NCI-H446 treated with DMSO at 0.1 percent for 48 hours (cell line): ENCODE data around the gene CACNA1D.

Experiments used
- DNase-seq: peaks from one replicate; lab custom pipeline; 2025; lab: John Stamatoyannopoulos, UW

CACNA1D gene

GRCh38 chr3:53577506-53577905 is 83.1 kb downstream of the CACNA1D start:
- no peak for DNase-seq

GRCh38 chr3:53579636-53580035 is 85.2 kb downstream of the CACNA1D start:
- DNase-seq, result no peak

- no peak for DNase-seq
Observed at GRCh38 chr3:53581671-53582070, 87.3 kb downstream of the CACNA1D start.

- no peak for DNase-seq
Observed at GRCh38 chr3:53583161-53583690, 88.8 kb downstream of the CACNA1D start.

- DNase-seq, result no peak
Observed at GRCh38 chr3:53585049-53585448, 90.6 kb downstream of the CACNA1D start.

- DNase-seq, result no peak
Observed at GRCh38 chr3:53585627-53586026, 91.2 kb downstream of the CACNA1D start.

- DNase-seq, result no peak
Observed at GRCh38 chr3:53588122-53588521, 93.7 kb downstream of the CACNA1D start.

- DNase-seq, result no peak
Observed at GRCh38 chr3:53589201-53589600, 94.8 kb downstream of the CACNA1D start.

- no peak for DNase-seq
Observed at GRCh38 chr3:53589806-53590205, 95.4 kb downstream of the CACNA1D start.

- DNase-seq, result no peak
Observed at GRCh38 chr3:53590606-53591005, 96.2 kb downstream of the CACNA1D start.

GRCh38 chr3:53591646-53592045 is 97.2 kb downstream of the CACNA1D start:
- no peak for DNase-seq

- DNase-seq, result no peak
Observed at GRCh38 chr3:53592862-53593261, 98.5 kb downstream of the CACNA1D start.

GRCh38 chr3:53593611-53594010 is 99.2 kb downstream of the CACNA1D start:
- no peak for DNase-seq

- no peak for DNase-seq
Observed at GRCh38 chr3:53594276-53594675, 99.9 kb downstream of the CACNA1D start.

- no peak for DNase-seq
Observed at GRCh38 chr3:53595660-53596059, 101.2 kb downstream of the CACNA1D start.

- no peak for DNase-seq
Observed at GRCh38 chr3:53597136-53597915, 102.9 kb downstream of the CACNA1D start.

- DNase-seq, result no peak
Observed at GRCh38 chr3:53599771-53600170, 105.4 kb downstream of the CACNA1D start.

- no peak for DNase-seq
Observed at GRCh38 chr3:53602866-53603265, 108.5 kb downstream of the CACNA1D start.

- no peak for DNase-seq
Observed at GRCh38 chr3:53604232-53604631, 109.8 kb downstream of the CACNA1D start.

GRCh38 chr3:53606793-53607192 is 112.4 kb downstream of the CACNA1D start:
- no peak for DNase-seq

GRCh38 chr3:53612508-53612907 is 118.1 kb downstream of the CACNA1D start:
- DNase-seq, result no peak

GRCh38 chr3:53613125-53613524 is 118.7 kb downstream of the CACNA1D start:
- DNase-seq, result no peak

- DNase-seq, result no peak
Observed at GRCh38 chr3:53614307-53614706, 119.9 kb downstream of the CACNA1D start.

- DNase-seq, result no peak
Observed at GRCh38 chr3:53616321-53616720, 121.9 kb downstream of the CACNA1D start.
